Epithelial cell of alveolus of lung (primary cell): Measurements from ENCODE around the gene PLAAT3. TPM values are rescaled to one million over a fixed set of nuclear protein-coding genes. Genes with fewer than 3 reads are reported as not detected.

Source experiments
- total RNA-seq: library from RNA; depleted of rRNA; stranded (reverse); fragments of >200 nt; gene quantifications from 2 replicates; pipeline ENCODE4 v1.2.1, GENCODE V29; 2015

Gene PLAAT3
- 0.48 and 5.2 TPM in 2 replicates for total RNA-seq

GRCh38 chr11:63614136-63614671 is at the start of gene PLAAT3:
PLAAT3 (minus strand) TSS chr11:63614433; CDS start chr11:63614014, 419 bp downstream.

GRCh38 chr11:63563201-63564055 is 50.8 kb downstream of the PLAAT3 start, which contains the start of gene PLAAT2:
PLAAT2 (minus strand) TSS chr11:63563379; CDS start chr11:63563324, 55 bp downstream.

GRCh38 chr11:63536669-63537292 is 77.5 kb downstream of the PLAAT3 start, which contains the start of gene PLAAT4:
PLAAT4 (plus strand) TSS chr11:63536808; CDS start chr11:63536869, 61 bp downstream.

Other genes with a start within 250 kb of the PLAAT3 start
- gene SLC22A9, start 244.6 kb downstream of the PLAAT3 start, total RNA-seq: not detected in 2 replicates
- 0.13 TPM in 1 of 2 replicates, not detected in the other for gene PLAAT5, start 123.3 kb downstream of the PLAAT3 start, total RNA-seq
- gene LGALS12, start 108.3 kb downstream of the PLAAT3 start, total RNA-seq: not detected in 2 replicates
- 13.7 and 31.0 TPM in 2 replicates for gene PLAAT4, start 77.6 kb downstream of the PLAAT3 start, total RNA-seq
- not detected in 2 replicates for gene PLAAT2, start 51.1 kb downstream of the PLAAT3 start, total RNA-seq
- 51.7 and 57.1 TPM in 2 replicates for gene ATL3, start 56.9 kb upstream of the PLAAT3 start, total RNA-seq
- gene RTN3, start 67.1 kb upstream of the PLAAT3 start, total RNA-seq: 92.4 and 115 TPM in 2 replicates
- gene ZFTA, start 154.3 kb upstream of the PLAAT3 start, total RNA-seq: 8.8 and 44.0 TPM in 2 replicates
- gene SPINDOC, start 199.0 kb upstream of the PLAAT3 start, total RNA-seq: 24.4 and 31.0 TPM in 2 replicates
- 15.4 and 16.0 TPM in 2 replicates for gene MARK2, start 224.7 kb upstream of the PLAAT3 start, total RNA-seq